Vagina (tissue), 2 donors: Measurements from ENCODE around the gene ITSN1.

Source experiments
- CTCF ChIP-seq, 3 experiments: fragments of 450-650 bp in 2 of 3; fragments of 200-600 bp in 1 of 3; sonication (generic) in 1 of 3; IDR thresholded peaks; one replicate each; pipeline ENCODE4 v1.5.1; 2017 to 2019; ENCODE audit warnings: antibody characterized with exemption in 3 of 3, mild to moderate bottlenecking in 2 of 3, moderate library complexity in 2 of 3
- POLR2AphosphoS5 ChIP-seq, 2 donors: sonication (generic); formaldehyde crosslinking; IDR thresholded peaks; one replicate each; pipeline ENCODE4 v1.9.0; 2017; ENCODE audit warnings: antibody characterized with exemption in 2 of 2, mild to moderate bottlenecking in 2 of 2, low read depth in 1 of 2; ENCODE audit not compliant: insufficient read depth in 1 of 2

DNA sequence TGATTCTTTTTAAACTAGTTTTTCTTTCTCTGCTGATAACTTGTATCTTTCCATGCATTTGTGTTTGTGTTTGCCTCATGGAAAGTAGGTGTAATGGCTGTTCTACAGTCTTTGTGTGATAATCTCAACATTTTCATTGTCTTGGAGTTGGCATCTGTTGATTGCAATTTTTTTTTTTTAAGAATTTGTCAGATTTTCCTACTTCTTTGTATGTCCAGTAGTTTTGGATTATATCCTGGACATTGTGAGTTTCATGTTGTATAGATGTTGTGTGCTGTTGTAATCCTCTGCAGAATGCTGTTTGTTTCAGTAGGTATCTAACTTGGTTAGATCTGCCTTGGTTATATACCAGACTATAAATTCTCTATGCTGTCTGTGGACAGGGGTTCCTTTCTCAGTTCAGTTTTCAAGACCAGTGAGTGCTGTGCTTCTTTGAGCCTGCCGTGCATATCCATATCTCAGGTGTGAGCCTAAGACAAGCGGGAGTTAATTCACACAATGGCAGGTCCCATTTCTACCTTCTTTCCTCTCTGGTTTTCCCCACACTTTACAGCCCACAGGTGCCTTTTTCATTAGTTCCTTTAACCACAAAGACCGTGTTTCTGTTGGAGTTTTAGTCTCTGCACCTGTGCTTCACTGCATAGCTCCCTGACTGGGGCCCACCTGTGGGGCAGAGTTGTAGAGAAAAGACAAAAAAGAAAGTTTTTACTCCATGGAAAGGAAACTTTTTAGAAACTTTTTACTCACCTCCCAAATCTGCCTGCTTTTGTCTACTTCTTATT lies 69.9 kb downstream of the ITSN1 start:
- TF ChIP-seq POLR2AphosphoS5 (IDR thresholded peaks at IDR 0.05; ENCODE audit: insufficient read depth in 1 of 2, low read depth in 1 of 2) (no peak), CTCF (IDR thresholded peaks at IDR 0.05) (no peak)
